ENCODE data around the gene SPRR2B.

DNA sequence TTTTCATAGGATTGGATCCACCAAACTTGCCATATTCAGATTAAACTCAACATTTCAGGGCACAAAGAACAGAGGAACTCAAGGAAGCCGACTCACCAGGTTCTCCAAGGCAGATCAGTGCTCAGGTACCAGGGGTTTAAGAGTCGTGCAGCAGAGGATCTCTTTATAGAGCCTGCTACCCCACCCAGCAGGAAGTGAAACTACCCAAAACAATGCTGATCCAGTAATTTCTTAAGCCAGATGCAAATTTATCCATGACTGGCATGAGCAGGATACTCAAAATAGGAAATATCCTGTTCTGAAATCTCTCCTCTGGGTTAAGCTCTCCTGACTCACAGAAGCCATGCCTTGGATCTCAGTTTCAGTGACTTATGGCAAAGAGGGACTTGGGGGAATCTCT is 14.0 kb downstream of the SPRR2B start, which contains the start of gene SPRR2A:
- TF ChIP-seq CTCF (IDR thresholded peaks at IDR 0.05; ENCODE audit: poor library complexity), result no peak
- no peak for TF ChIP-seq EZH2 (IDR thresholded peaks at IDR 0.05; ENCODE audit: borderline replicate concordance)
- TF ChIP-seq EZH2phosphoT487 (IDR thresholded peaks at IDR 0.05; ENCODE audit: low read depth, severe bottlenecking, unreplicated experiment), result no peak

Data from hepatocyte (in vitro differentiated cells).